ENCODE data around the gene KDM4C. TPM values are rescaled to one million over a fixed set of nuclear protein-coding genes. Genes with fewer than 3 reads are reported as not detected.

The KDM4C gene
- total and polyA plus RNA-seq, 2 of the 13 experiments (the other 11 are each of a cell fraction or from before 2014, with no cell fraction given), result 19.4 to 23.6 TPM

- 0 out of 2 replicates have a peak, but pooled peaks cover under 1% of the 10 kb centered on the region for H4K20me1 ChIP-seq (ENCODE audit: insufficient read depth, low read length)
- no peaks in the 10 kb centered on the region; a peak in 1 of 5 replicates for H3K27me3 ChIP-seq (ENCODE audit: control insufficient read depth in 1 of 2, insufficient read depth in 2 of 2, low read length in 2 of 2)
- H3K9ac ChIP-seq (ENCODE audit: insufficient read depth, low read depth, low read length), result peak overlapping the region; percentile 37; the same call in 1 of the 2 replicates
- ChIA-PET CTCF (ENCODE audit: low intra/inter-chr PET ratio, low total read pairs) (no interaction called here), POLR2A (interaction anchor here (1.1 kb wide), 1 partner anchor 20 kb away, joined by 3 read pairs; no protein-coding TSS in a partner anchor)
- DNase-seq (ENCODE audit: low spot score), result no peak
- no peak overlapping the region for H3K4me3 ChIP-seq (replicated peaks in 1 of 3; ENCODE audit: insufficient read depth in 1 of 3, low read depth in 2 of 3, low read length in 3 of 3)
- H3K27ac ChIP-seq (ENCODE audit: extremely low read length, insufficient read depth, low read length), result no peak overlapping the region
- no peak for ATAC-seq
- 83% methylated on average over 4 of the region's 4 CpGs for WGBS (ENCODE audit: low lambda C conversion rate)
- intact Hi-C loops (cut with micrococcal nuclease; ENCODE audit: unreplicated experiment), result no loop called here
- no peak for FAIRE-seq
- H3K9me3 ChIP-seq (ENCODE audit: low read length), result no peaks in the 10 kb centered on the region
- in situ Hi-C loops (cut with HindIII; ENCODE audit: extremely low pct_ligation_motif_present, low pct_unique_long_range_greater_than_20kb), result no loop called here
- no peak overlapping the region for H3K4me2 ChIP-seq (ENCODE audit: low read depth, low read length)
- no peaks in the 10 kb centered on the region for H3K36me3 ChIP-seq (replicated peaks in 1 of 2; ENCODE audit: control insufficient read depth in 1 of 2, insufficient read depth in 2 of 2, low read length in 2 of 2)
- peaks cover 71% of the 10 kb centered on the region for H3K79me2 ChIP-seq (ENCODE audit: insufficient read depth, low read length)
- peaks cover 53% of the 10 kb centered on the region for H3K4me1 ChIP-seq (ENCODE audit: insufficient read depth, low read length)
- BruUV-seq (replicated peaks), result no TSS peak
- no peak overlapping the region for H2AFZ ChIP-seq (ENCODE audit: low read length)
- TF ChIP-seq NAIF1 (CRISPR knock-in tag; IDR thresholded peaks at IDR 0.05; ENCODE audit: borderline replicate concordance) (no peak), ZFP91 (CRISPR knock-in tag; IDR thresholded peaks at IDR 0.05; ENCODE audit: borderline replicate concordance) (no peak), SRSF4 (IDR thresholded peaks at IDR 0.05; ENCODE audit: low read depth, low read length, poor library complexity, severe bottlenecking) (no peak), EHMT2 (IDR thresholded peaks at IDR 0.05; ENCODE audit: borderline replicate concordance, low read depth, low read length) (no peak), ZNF609 (CRISPR knock-in tag; IDR thresholded peaks at IDR 0.05; ENCODE audit: borderline replicate concordance) (no peak), ZNF546 (CRISPR knock-in tag; conservative IDR thresholded peaks at IDR 0.05) (no peak), ZNF251 (CRISPR knock-in tag; IDR thresholded peaks at IDR 0.05) (no peak), CTCF (CRISPR knock-in tag; IDR thresholded peaks at IDR 0.05) (no peak), TEF (CRISPR knock-in tag; IDR thresholded peaks at IDR 0.05) (no peak), REPIN1 (CRISPR knock-in tag; IDR thresholded peaks at IDR 0.05; ENCODE audit: borderline replicate concordance, low read depth) (no peak), ZFP36 (IDR thresholded peaks at IDR 0.05; ENCODE audit: borderline replicate concordance, low read depth, low read length, partially characterized antibody) (no peak), ZNF510 (CRISPR knock-in tag; IDR thresholded peaks at IDR 0.05; ENCODE audit: low read depth) (no peak), POLR2A (IDR thresholded peaks at IDR 0.05; ENCODE audit: insufficient read depth in 1 of 2, low read depth in 2 of 2, low read length in 2 of 2) (no peak), ZNF737 (CRISPR knock-in tag; IDR thresholded peaks at IDR 0.05; ENCODE audit: borderline replicate concordance) (no peak), ZNF207 (IDR thresholded peaks at IDR 0.05; ENCODE audit: borderline replicate concordance) (no peak), HDAC6 (IDR thresholded peaks at IDR 0.05; ENCODE audit: low read depth, low read length) (no peak)
These were observed 3.5 kb downstream of the KDM4C start for GRCh38 chr9:6761306-6761705.
